HS-5 (cell line): ENCODE data around the gene CSRNP3.

Source experiments
- DNase-seq: peaks from one replicate; pipeline ENCODE4 v3.0.0-alpha.2; 2012; ENCODE audit warnings: low read depth

The CSRNP3 gene

GRCh38 chr2:165544897-165545296 lies 75.4 kb downstream of the CSRNP3 start:
- DNase-seq: no peak

- no peak for DNase-seq
Measured at GRCh38 chr2:165547900-165548299, 78.4 kb downstream of the CSRNP3 start.

GRCh38 chr2:165549619-165550018 lies 80.1 kb downstream of the CSRNP3 start:
- no peak for DNase-seq

- no peak for DNase-seq
Measured at GRCh38 chr2:165558832-165559231, 89.3 kb downstream of the CSRNP3 start.

- DNase-seq: no peak
Measured at GRCh38 chr2:165560377-165560988, 91.0 kb downstream of the CSRNP3 start.

- no peak for DNase-seq
Measured at GRCh38 chr2:165561516-165561915, 92.0 kb downstream of the CSRNP3 start.

GRCh38 chr2:165562233-165562632 lies 92.7 kb downstream of the CSRNP3 start:
- no peak for DNase-seq

GRCh38 chr2:165563468-165564225 lies 94.1 kb downstream of the CSRNP3 start:
- DNase-seq: no peak

GRCh38 chr2:165566008-165566407 lies 96.5 kb downstream of the CSRNP3 start:
- no peak for DNase-seq

GRCh38 chr2:165567273-165567672 lies 97.8 kb downstream of the CSRNP3 start:
- DNase-seq: no peak

- DNase-seq: no peak
Measured at GRCh38 chr2:165568361-165568760, 98.9 kb downstream of the CSRNP3 start.

GRCh38 chr2:165571477-165571876 lies 102.0 kb downstream of the CSRNP3 start:
- DNase-seq: no peak

GRCh38 chr2:165572151-165572550 lies 102.7 kb downstream of the CSRNP3 start:
- no peak for DNase-seq

GRCh38 chr2:165573534-165574461 lies 104.3 kb downstream of the CSRNP3 start:
- no peak for DNase-seq

- DNase-seq: no peak
Measured at GRCh38 chr2:165575044-165575615, 105.6 kb downstream of the CSRNP3 start.

- DNase-seq: no peak
Measured at GRCh38 chr2:165576409-165577154, 107.1 kb downstream of the CSRNP3 start.

- DNase-seq: no peak
Measured at GRCh38 chr2:165582409-165582808, 112.9 kb downstream of the CSRNP3 start.

- no peak for DNase-seq
Measured at GRCh38 chr2:165582863-165583506, 113.5 kb downstream of the CSRNP3 start.

GRCh38 chr2:165584126-165584654 lies 114.7 kb downstream of the CSRNP3 start:
- no peak for DNase-seq

GRCh38 chr2:165586019-165586418 lies 116.5 kb downstream of the CSRNP3 start:
- DNase-seq: no peak
